Measurements from ENCODE around the gene RHBDD3.

The RHBDD3 gene

GRCh38 chr22:29313576-29314466 is 46.0 kb upstream of the RHBDD3 start:
- H3K4me1 ChIP-seq (ENCODE audit: insufficient read depth, poor library complexity, severe bottlenecking): peaks cover 11% of the 10 kb centered on the region
- no peak overlapping the region for H3K27ac ChIP-seq (ENCODE audit: poor library complexity, severe bottlenecking)
- H3K9me3 ChIP-seq (ENCODE audit: severe bottlenecking): no peaks in the 10 kb centered on the region
- H3K4me3 ChIP-seq (ENCODE audit: severe bottlenecking): no peak overlapping the region
- TF ChIP-seq CTCF (IDR thresholded peaks at IDR 0.05; ENCODE audit: poor library complexity, severe bottlenecking): no peak
- ATAC-seq (ENCODE audit: low read depth) (no peak), DNase-seq (ENCODE audit: low spot score) (no peak)
- no peaks in the 10 kb centered on the region for H3K36me3 ChIP-seq (ENCODE audit: low read depth)
- peaks cover 31% of the 10 kb centered on the region for H3K27me3 ChIP-seq (ENCODE audit: insufficient read depth, poor library complexity, severe bottlenecking)

GRCh38 chr22:29313126-29313575 is 45.4 kb upstream of the RHBDD3 start:
- TF ChIP-seq CTCF (IDR thresholded peaks at IDR 0.05; ENCODE audit: poor library complexity, severe bottlenecking): peak; percentile 58
- ATAC-seq (ENCODE audit: low read depth) (no peak), DNase-seq (ENCODE audit: low spot score) (peak; percentile 58)
- Histone ChIP-seq H3K27ac (ENCODE audit: poor library complexity, severe bottlenecking) (no peak overlapping the region), H3K4me3 (ENCODE audit: severe bottlenecking) (no peak overlapping the region), H3K4me1 (ENCODE audit: insufficient read depth, poor library complexity, severe bottlenecking) (peaks cover 18% of the 10 kb centered on the region), H3K9me3 (ENCODE audit: severe bottlenecking) (no peaks in the 10 kb centered on the region), H3K36me3 (ENCODE audit: low read depth) (no peaks in the 10 kb centered on the region), H3K27me3 (ENCODE audit: insufficient read depth, poor library complexity, severe bottlenecking) (peaks cover 31% of the 10 kb centered on the region)

- peaks cover 31% of the 10 kb centered on the region for H3K27me3 ChIP-seq (ENCODE audit: insufficient read depth, poor library complexity, severe bottlenecking)
- TF ChIP-seq CTCF (IDR thresholded peaks at IDR 0.05; ENCODE audit: poor library complexity, severe bottlenecking): no peak
- peaks cover 22% of the 10 kb centered on the region for H3K4me1 ChIP-seq (ENCODE audit: insufficient read depth, poor library complexity, severe bottlenecking)
- DNase-seq (ENCODE audit: low spot score) (peak; percentile 60), ATAC-seq (ENCODE audit: low read depth) (no peak)
- H3K9me3 ChIP-seq (ENCODE audit: severe bottlenecking): no peaks in the 10 kb centered on the region
- H3K27ac ChIP-seq (ENCODE audit: poor library complexity, severe bottlenecking): no peak overlapping the region
- no peaks in the 10 kb centered on the region for H3K36me3 ChIP-seq (ENCODE audit: low read depth)
- no peak overlapping the region for H3K4me3 ChIP-seq (ENCODE audit: severe bottlenecking)
These were observed 44.7 kb upstream of the RHBDD3 start for GRCh38 chr22:29312218-29313125.

GRCh38 chr22:29311464-29312217 is 43.9 kb upstream of the RHBDD3 start:
- ATAC-seq (ENCODE audit: low read depth) (no peak), DNase-seq (ENCODE audit: low spot score) (peak; percentile 58)
- H3K4me3 ChIP-seq (ENCODE audit: severe bottlenecking): no peak overlapping the region
- no peaks in the 10 kb centered on the region for H3K9me3 ChIP-seq (ENCODE audit: severe bottlenecking)
- TF ChIP-seq CTCF (IDR thresholded peaks at IDR 0.05; ENCODE audit: poor library complexity, severe bottlenecking): no peak
- H3K27ac ChIP-seq (ENCODE audit: poor library complexity, severe bottlenecking): no peak overlapping the region
- peaks cover 30% of the 10 kb centered on the region for H3K27me3 ChIP-seq (ENCODE audit: insufficient read depth, poor library complexity, severe bottlenecking)
- peaks cover 22% of the 10 kb centered on the region for H3K4me1 ChIP-seq (ENCODE audit: insufficient read depth, poor library complexity, severe bottlenecking)
- H3K36me3 ChIP-seq (ENCODE audit: low read depth): no peaks in the 10 kb centered on the region
